H1 (cell line): Measurements from ENCODE around the gene CADM2. TPM values are rescaled to one million over a fixed set of nuclear protein-coding genes. Genes with fewer than 3 reads are reported as not detected.

Experiments
- CTCF ChIA-PET: fragments of 300-600 bp; sonication (Branson Sonifier 250); formaldehyde crosslinking; loops from one replicate; lab custom pipeline; 2021; ENCODE audit not compliant: partially characterized antibody; lab: Charles Lee
- POLR2A ChIA-PET: fragments of 300-600 bp; sonication (Branson Sonifier 250); formaldehyde crosslinking; loops from one replicate; lab custom pipeline; 2021; ENCODE audit warnings: inconsistent platforms; ENCODE audit not compliant: partially characterized antibody; lab: Charles Lee
- DNase-seq, 2 experiments: peaks; one replicate each; pipeline versions ENCODE4 v3.0.0 to v3.0.0-alpha.2; 2010 to 2022; ENCODE audit warnings: low spot score in 2 of 2, low read depth in 1 of 2, mixed read lengths in 1 of 2
- FAIRE-seq: peaks from 2 replicates; lab custom pipeline; 2011; peaks lifted over from hg19 to GRCh38; lab: Jason Lieb, UNC
- H2AFZ ChIP-seq: 2 replicates; pipeline ENCODE4 v1.8.1; 2012; ENCODE audit warnings: low read length, inconsistent platforms
- H2AK5ac ChIP-seq: 2 replicates; pipeline ENCODE4 v1.6.1; 2013; ENCODE audit warnings: low read depth, low read length
- H2BK120ac ChIP-seq: replicated peaks from 2 replicates; pipeline ENCODE3; 2013; ENCODE audit warnings: low read depth, low read length, inconsistent platforms
- H2BK12ac ChIP-seq: 2 replicates; pipeline ENCODE4 v1.6.1; 2013; ENCODE audit warnings: low read depth, low read length
- H2BK15ac ChIP-seq: 2 replicates; pipeline ENCODE4 v1.6.1; 2013; ENCODE audit warnings: low read length
- H2BK20ac ChIP-seq: 2 replicates; pipeline ENCODE4 v1.6.1; 2013; ENCODE audit warnings: low read length
- H2BK5ac ChIP-seq: 2 replicates; pipeline ENCODE4 v1.6.1; 2013; ENCODE audit warnings: low read depth, low read length
- H3K14ac ChIP-seq: 2 replicates; pipeline ENCODE4 v1.6.1; 2013; ENCODE audit warnings: inconsistent platforms; ENCODE audit not compliant: insufficient read length
- H3K18ac ChIP-seq: 2 replicates; pipeline ENCODE4 v1.6.1; 2013; ENCODE audit warnings: low read length; ENCODE audit errors: extremely low read depth
- H3K23ac ChIP-seq: 2 replicates; pipeline ENCODE4 v1.6.1; 2013; ENCODE audit warnings: inconsistent platforms; ENCODE audit not compliant: insufficient read length
- H3K23me2 ChIP-seq: 2 replicates; pipeline ENCODE4 v1.6.1; 2013; ENCODE audit warnings: low read depth, low read length
- H3K27ac ChIP-seq: 2 replicates; pipeline ENCODE4 v1.6.1; 2011; ENCODE audit warnings: low read depth, low read length, inconsistent platforms
- H3K27me3 ChIP-seq, 4 experiments: replicated peaks in 1 of 4; 1 replicate in 1 of 4; 2 replicates in 3 of 4; pipeline versions ENCODE4 v1.6.1 to v1.8.1; 2011 to 2013; ENCODE audit warnings: low read length in 3 of 4, mild to moderate bottlenecking in 3 of 4, inconsistent platforms in 2 of 4, mixed read lengths in 2 of 4, moderate library complexity in 1 of 4; ENCODE audit not compliant: control insufficient read depth in 3 of 4, insufficient read depth in 3 of 4; ENCODE audit errors: extremely low read depth in 1 of 4
- H3K36me3 ChIP-seq, 4 experiments: 2 replicates each; pipeline versions ENCODE4 v1.6.1 to v1.8.1; 2011 to 2013; ENCODE audit warnings: mild to moderate bottlenecking in 4 of 4, low read length in 3 of 4, moderate library complexity in 2 of 4, control low read depth in 1 of 4, inconsistent platforms in 1 of 4; ENCODE audit not compliant: insufficient read depth in 4 of 4, control insufficient read depth in 2 of 4
- H3K4ac ChIP-seq: replicated peaks from 2 replicates; pipeline ENCODE3; 2013; ENCODE audit warnings: low read length, low read depth, mixed read lengths, inconsistent platforms; ENCODE audit not compliant: insufficient read length
- H3K4me1 ChIP-seq, 4 experiments: replicated peaks in 1 of 4; 1 replicate in 1 of 4; 2 replicates in 3 of 4; pipeline versions ENCODE4 v1.6.1 to v1.8.1; 2011 to 2013; ENCODE audit warnings: low read length in 3 of 4, inconsistent platforms in 2 of 4, mixed read lengths in 1 of 4; ENCODE audit not compliant: insufficient read depth in 4 of 4, control insufficient read depth in 3 of 4
- H3K4me2 ChIP-seq, 2 experiments: 2 replicates each; pipeline versions ENCODE4 v1.6.1 to v1.8.1; 2011 to 2013; ENCODE audit warnings: low read depth in 2 of 2, low read length in 2 of 2, control low read depth in 1 of 2, inconsistent platforms in 1 of 2, mild to moderate bottlenecking in 1 of 2; ENCODE audit not compliant: insufficient read depth in 1 of 2
- H3K4me3 ChIP-seq, 4 experiments: fragments of 200-600, 300-600 bp in 1 of 4; sonication (generic), shearing (Covaris generic), sonication (Bioruptor Twin) in 1 of 4; 2 replicates each; pipeline versions ENCODE4 v1.5.1 to v1.8.1; 2011 to 2016; ENCODE audit warnings: low read length in 4 of 4, low read depth in 3 of 4, control low read depth in 2 of 4, inconsistent platforms in 2 of 4, mild to moderate bottlenecking in 2 of 4, mixed read lengths in 1 of 4, moderate library complexity in 1 of 4; ENCODE audit not compliant: insufficient read depth in 2 of 4; ENCODE audit errors: extremely low read depth in 1 of 4
- H3K56ac ChIP-seq: replicated peaks from 2 replicates; pipeline ENCODE3; 2013; ENCODE audit warnings: low read depth, mild to moderate bottlenecking, mixed read lengths, low read length, inconsistent platforms; ENCODE audit not compliant: insufficient read length
- H3K79me1 ChIP-seq: 2 replicates; pipeline ENCODE4 v1.6.1; 2013; ENCODE audit warnings: low read depth, low read length, control low read depth
- H3K79me2 ChIP-seq, 2 experiments: 2 replicates each; pipeline versions ENCODE4 v1.6.1 to v1.8.1; 2012 to 2013; ENCODE audit warnings: low read length in 2 of 2, mild to moderate bottlenecking in 2 of 2, inconsistent platforms in 1 of 2; ENCODE audit not compliant: insufficient read depth in 2 of 2, control insufficient read depth in 1 of 2
- H3K9ac ChIP-seq, 4 experiments: replicated peaks in 1 of 4; 1 replicate in 1 of 4; 2 replicates in 3 of 4; pipeline versions ENCODE4 v1.6.1 to v1.8.1; 2011 to 2013; ENCODE audit warnings: low read depth in 3 of 4, low read length in 3 of 4, control low read depth in 2 of 4, mild to moderate bottlenecking in 2 of 4, moderate library complexity in 2 of 4, inconsistent platforms in 1 of 4; ENCODE audit errors: extremely low read depth in 1 of 4
- H3K9me3 ChIP-seq, 2 experiments: 2 replicates each; pipeline versions ENCODE4 v1.6.1 to v1.8.1; 2012 to 2013; ENCODE audit warnings: mild to moderate bottlenecking in 2 of 2, moderate library complexity in 2 of 2, control low read depth in 1 of 2, inconsistent platforms in 1 of 2, low read depth in 1 of 2, low read length in 1 of 2, mixed read lengths in 1 of 2; ENCODE audit not compliant: insufficient read depth in 2 of 2
- H4K20me1 ChIP-seq, 2 experiments: replicated peaks in 1 of 2; 2 replicates each; pipeline versions ENCODE3 to v1.8.1; 2011 to 2013; ENCODE audit warnings: inconsistent platforms in 2 of 2, low read length in 2 of 2, mild to moderate bottlenecking in 1 of 2; ENCODE audit not compliant: insufficient read depth in 2 of 2, control insufficient read depth in 1 of 2
- H4K5ac ChIP-seq: 2 replicates; pipeline ENCODE4 v1.6.1; 2013; ENCODE audit warnings: low read length, low read depth, mixed read lengths, inconsistent platforms; ENCODE audit not compliant: insufficient read length
- H4K8ac ChIP-seq: 2 replicates; pipeline ENCODE4 v1.8.0; 2013; ENCODE audit warnings: mild to moderate bottlenecking, moderate library complexity, low read length, inconsistent platforms; ENCODE audit not compliant: insufficient read depth; ENCODE audit errors: extremely low read depth
- H4K91ac ChIP-seq: replicated peaks from 2 replicates; pipeline ENCODE3; 2013; ENCODE audit warnings: low read length, mixed read lengths, inconsistent platforms; ENCODE audit not compliant: insufficient read length
- CBX8 ChIP-seq: fragments of 300-800, 300-1000 bp; sonication (generic); IDR thresholded peaks from 2 replicates; pipeline ENCODE4 v1.7.1; 2016; ENCODE audit warnings: low read depth, low read length, borderline replicate concordance
- CREB1 ChIP-seq: IDR thresholded peaks from 2 replicates; pipeline ENCODE4 v1.6.1; 2012; ENCODE audit warnings: inconsistent platforms
- GTF2F1 ChIP-seq: IDR thresholded peaks from 2 replicates; pipeline ENCODE4 v1.6.1; 2012; ENCODE audit warnings: low read depth, low read length, improper control_type of control experiment, borderline replicate concordance
- JUN ChIP-seq: IDR thresholded peaks from 2 replicates; pipeline ENCODE4 v1.6.1; 2011; ENCODE audit warnings: low read depth, mild to moderate bottlenecking, improper control_type of control experiment, low read length
- MAFK ChIP-seq: IDR thresholded peaks from 2 replicates; pipeline ENCODE4 v1.6.1; 2012; ENCODE audit warnings: low read depth, mild to moderate bottlenecking, improper control_type of control experiment, low read length
- NANOG ChIP-seq: IDR thresholded peaks from 2 replicates; pipeline ENCODE4 v1.6.1; 2011; ENCODE audit warnings: low read length, low read depth, mild to moderate bottlenecking, inconsistent platforms; ENCODE audit not compliant: insufficient read depth, poor library complexity, severe bottlenecking
- NRF1 ChIP-seq: IDR thresholded peaks from 2 replicates; pipeline ENCODE4 v1.6.1; 2011; ENCODE audit warnings: mild to moderate bottlenecking, low read depth, low read length, improper control_type of control experiment
- POU5F1 ChIP-seq: IDR thresholded peaks from 2 replicates; pipeline ENCODE4 v1.6.1; 2011; ENCODE audit warnings: low read depth, mild to moderate bottlenecking, low read length, moderate library complexity
- TAF1 ChIP-seq: IDR thresholded peaks from 2 replicates; pipeline ENCODE4 v1.6.1; 2011; ENCODE audit warnings: mild to moderate bottlenecking, low read depth, low read length
- WGBS, 2 experiments: shearing (Covaris generic) in 1 of 2; methylation state at CpG; one replicate each; pipeline versions ENCODE4 v1.1.6 to v1.1.7; 2013 to 2015; ENCODE audit warnings: low lambda C conversion rate in 2 of 2, mixed read lengths in 2 of 2, inconsistent platforms in 1 of 2, low coverage in 1 of 2, missing lambda C conversion rate in 1 of 2; ENCODE audit not compliant: insufficient replicate concordance in 2 of 2, insufficient coverage in 1 of 2, insufficient read length in 1 of 2; ENCODE audit errors: extremely low coverage in 1 of 2, missing lambda C conversion rate in 1 of 2; 5-methylcytosine and 5-hydroxymethylcytosine counted together
- polyA plus RNA-seq, 7 experiments: library from polyadenylated mRNA; depleted of rRNA in 3 of 7; stranded (reverse) in 5 of 7; unstranded in 2 of 7; fragments of >200 nt in 5 of 7; fragments of 200-250 nt in 2 of 7; gene quantifications; 1 replicate in 5 of 7; 2 replicates in 1 of 7; 4 replicates in 1 of 7; pipeline versions ENCODE4 v1.2.1 to v1.2.3, GENCODE V29; 2011 to 2013; ENCODE audit warnings: missing spikeins in 2 of 7, mixed read lengths in 2 of 7
- total RNA-seq: library from RNA; stranded (reverse); fragmentation: NEBNext Ultra II Directional; extraction: Animal tissue kit (Norgen Biotek cat#: 25700); gene quantifications from 2 replicates; pipeline ENCODE4 v1.2.1, GENCODE V29; 2021
- TF ChIP-seq, protein P1 (sequence below): IDR thresholded peaks from 2 replicates; pipeline ENCODE4 v1.6.1; 2012; ENCODE audit warnings: low read length, inconsistent platforms
- TF ChIP-seq, protein P2 (sequence below): IDR thresholded peaks from 2 replicates; pipeline ENCODE4 v1.6.1; 2011; ENCODE audit warnings: low read depth, mild to moderate bottlenecking, low read length; ENCODE audit not compliant: insufficient read depth

Gene CADM2
- total and polyA plus RNA-seq, 2 of the 8 experiments (the other 6 are each of a cell fraction or from before 2014, with no cell fraction given), result 14.9 to 20.9 TPM

DNA sequence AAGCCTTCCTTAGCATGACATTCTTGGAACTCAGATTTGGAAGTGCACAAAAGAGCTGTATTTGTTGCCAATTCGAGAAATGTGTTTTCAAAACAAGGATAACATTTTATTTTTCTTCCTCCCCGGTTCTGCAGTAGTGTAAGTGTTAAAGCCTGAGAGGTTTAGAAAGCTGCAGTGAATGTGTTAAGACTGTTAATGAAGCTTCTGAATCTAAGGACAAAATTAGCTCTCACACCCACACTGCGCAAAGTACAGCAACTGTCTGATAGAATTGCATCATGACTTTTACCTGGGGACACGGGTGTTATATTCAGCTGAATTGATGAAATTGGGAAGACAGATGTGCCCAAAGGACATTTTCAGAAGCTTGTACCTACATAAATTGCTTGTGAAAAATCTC, 344.4 kb downstream of the CADM2 start:
- H3K18ac ChIP-seq, result no peak overlapping the region
- no peaks in the 10 kb centered on the region for H3K36me3 ChIP-seq

More for the DNA sequence above, 344.4 kb downstream of the CADM2 start:
- Histone ChIP-seq H4K20me1 (no peaks in the 10 kb centered on the region), H3K14ac (no peak overlapping the region), H3K4me3 (no peak overlapping the region), H4K8ac (no peak overlapping the region), H2BK12ac (no peak overlapping the region), H2BK120ac (no peak overlapping the region), H3K4me1 (no peaks in the 10 kb centered on the region), H3K23me2 (no peaks in the 10 kb centered on the region), H3K56ac (no peak overlapping the region), H4K5ac (no peak overlapping the region), H2BK20ac (no peak overlapping the region), H2BK15ac (no peak overlapping the region), H3K79me2 (no peaks in the 10 kb centered on the region), H2AK5ac (no peak overlapping the region), H3K4me2 (no peak overlapping the region), H3K27me3 (no peaks in the 10 kb centered on the region), H3K9me3 (no peaks in the 10 kb centered on the region), H2BK5ac (no peak overlapping the region), H3K79me1 (no peaks in the 10 kb centered on the region), H3K27ac (no peak overlapping the region), H4K91ac (no peak overlapping the region), H3K4ac (no peak overlapping the region), H3K9ac (no peak overlapping the region), H3K23ac (no peak overlapping the region), H2AFZ (no peak overlapping the region)
- FAIRE-seq (no peak), DNase-seq (no peak)
- 92% methylated on average over 4 of the region's 4 CpGs; no CpG with 5 or more reads in 1 of the 2 experiments for WGBS, 2 experiments
- TF ChIP-seq NRF1 (no peak), POU5F1 (no peak), CBX8 (no peak), MAFK (no peak), CREB1 (no peak), GTF2F1 (no peak), JUN (no peak), TAF1 (no peak), NANOG (no peak)
- TF ChIP-seq, protein P1, sequence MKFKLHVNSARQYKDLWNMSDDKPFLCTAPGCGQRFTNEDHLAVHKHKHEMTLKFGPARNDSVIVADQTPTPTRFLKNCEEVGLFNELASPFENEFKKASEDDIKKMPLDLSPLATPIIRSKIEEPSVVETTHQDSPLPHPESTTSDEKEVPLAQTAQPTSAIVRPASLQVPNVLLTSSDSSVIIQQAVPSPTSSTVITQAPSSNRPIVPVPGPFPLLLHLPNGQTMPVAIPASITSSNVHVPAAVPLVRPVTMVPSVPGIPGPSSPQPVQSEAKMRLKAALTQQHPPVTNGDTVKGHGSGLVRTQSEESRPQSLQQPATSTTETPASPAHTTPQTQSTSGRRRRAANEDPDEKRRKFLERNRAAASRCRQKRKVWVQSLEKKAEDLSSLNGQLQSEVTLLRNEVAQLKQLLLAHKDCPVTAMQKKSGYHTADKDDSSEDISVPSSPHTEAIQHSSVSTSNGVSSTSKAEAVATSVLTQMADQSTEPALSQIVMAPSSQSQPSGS, result no peak
- TF ChIP-seq, protein P2, sequence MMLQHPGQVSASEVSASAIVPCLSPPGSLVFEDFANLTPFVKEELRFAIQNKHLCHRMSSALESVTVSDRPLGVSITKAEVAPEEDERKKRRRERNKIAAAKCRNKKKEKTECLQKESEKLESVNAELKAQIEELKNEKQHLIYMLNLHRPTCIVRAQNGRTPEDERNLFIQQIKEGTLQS, result no peak
- CTCF ChIA-PET, result interaction anchor here (0.7 to 2.1 kb wide), 7 partner anchors 10 to 273 kb away, joined by 3 to 5 read pairs (median 3); no protein-coding TSS in a partner anchor
- POLR2A ChIA-PET, result no interaction called here
